ENCODE data around the gene MEDAG. TPM values are rescaled to one million over a fixed set of nuclear protein-coding genes. Genes with fewer than 3 reads are reported as not detected.

Gene MEDAG
- total RNA-seq, 1 donor from 2014 or later = not detected

DNA sequence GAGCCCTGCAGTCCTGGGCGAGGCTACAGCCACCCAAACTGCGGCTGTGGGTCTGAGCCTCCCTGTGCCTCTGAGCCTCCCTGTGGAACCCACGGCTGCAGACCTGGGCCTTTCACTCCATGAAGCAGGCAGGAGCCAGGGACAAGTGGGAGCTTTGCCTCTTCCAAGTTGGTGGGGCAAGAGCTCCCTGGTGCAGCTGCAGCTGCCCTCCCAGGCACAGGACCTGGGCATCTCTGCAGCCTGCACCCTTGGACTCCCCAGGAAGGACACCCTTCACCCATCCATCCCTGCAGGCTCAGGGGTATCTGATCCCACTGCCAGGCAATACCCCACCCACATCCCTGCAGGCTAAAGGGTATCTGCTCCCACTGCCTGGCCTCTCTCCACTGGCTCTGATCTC, 28.7 kb downstream of the MEDAG start:
- H3K4me2 ChIP-seq = no peak overlapping the region
- Mint-ChIP-seq H3K4me3 (no peak overlapping the region), H3K9me3 (peaks cover 9% of the 10 kb centered on the region), H3K4me1 (peaks cover 19% of the 10 kb centered on the region), H3K27ac (no peak overlapping the region), H3K36me3 (no peaks in the 10 kb centered on the region), H3K27me3 (ENCODE audit: insufficient read depth, low read depth) (peaks cover 5% of the 10 kb centered on the region)
- no peaks in the 10 kb centered on the region for H3K79me2 ChIP-seq (ENCODE audit: low read depth)
- H3K4me3 ChIP-seq = no peak overlapping the region
- H3K36me3 ChIP-seq = no peaks in the 10 kb centered on the region
- peak overlapping the region; percentile 40 for H2AFZ ChIP-seq (replicated peaks)
- no peak overlapping the region for H3K27ac ChIP-seq
- H3F3A ChIP-seq (ENCODE audit: low read depth) = no peaks in the 10 kb centered on the region
- peaks cover 36% of the 10 kb centered on the region for H3K27me3 ChIP-seq
- DNase-seq (ENCODE audit: low spot score) = no peak
- no peaks in the 10 kb centered on the region for H3K9me3 ChIP-seq (ENCODE audit: low read depth)
- H3K9ac ChIP-seq = no peak overlapping the region
- peaks cover 14% of the 10 kb centered on the region for H3K4me1 ChIP-seq
- H4K20me1 ChIP-seq (ENCODE audit: low read depth) = no peaks in the 10 kb centered on the region
- TF ChIP-seq EZH2 (IDR thresholded peaks at IDR 0.05) = no peak
- TF ChIP-seq, protein P1, sequence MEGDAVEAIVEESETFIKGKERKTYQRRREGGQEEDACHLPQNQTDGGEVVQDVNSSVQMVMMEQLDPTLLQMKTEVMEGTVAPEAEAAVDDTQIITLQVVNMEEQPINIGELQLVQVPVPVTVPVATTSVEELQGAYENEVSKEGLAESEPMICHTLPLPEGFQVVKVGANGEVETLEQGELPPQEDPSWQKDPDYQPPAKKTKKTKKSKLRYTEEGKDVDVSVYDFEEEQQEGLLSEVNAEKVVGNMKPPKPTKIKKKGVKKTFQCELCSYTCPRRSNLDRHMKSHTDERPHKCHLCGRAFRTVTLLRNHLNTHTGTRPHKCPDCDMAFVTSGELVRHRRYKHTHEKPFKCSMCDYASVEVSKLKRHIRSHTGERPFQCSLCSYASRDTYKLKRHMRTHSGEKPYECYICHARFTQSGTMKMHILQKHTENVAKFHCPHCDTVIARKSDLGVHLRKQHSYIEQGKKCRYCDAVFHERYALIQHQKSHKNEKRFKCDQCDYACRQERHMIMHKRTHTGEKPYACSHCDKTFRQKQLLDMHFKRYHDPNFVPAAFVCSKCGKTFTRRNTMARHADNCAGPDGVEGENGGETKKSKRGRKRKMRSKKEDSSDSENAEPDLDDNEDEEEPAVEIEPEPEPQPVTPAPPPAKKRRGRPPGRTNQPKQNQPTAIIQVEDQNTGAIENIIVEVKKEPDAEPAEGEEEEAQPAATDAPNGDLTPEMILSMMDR (IDR thresholded peaks at IDR 0.05) = no peak
- no peak for TF ChIP-seq EZH2phosphoT487 (IDR thresholded peaks at IDR 0.05)

DNA sequence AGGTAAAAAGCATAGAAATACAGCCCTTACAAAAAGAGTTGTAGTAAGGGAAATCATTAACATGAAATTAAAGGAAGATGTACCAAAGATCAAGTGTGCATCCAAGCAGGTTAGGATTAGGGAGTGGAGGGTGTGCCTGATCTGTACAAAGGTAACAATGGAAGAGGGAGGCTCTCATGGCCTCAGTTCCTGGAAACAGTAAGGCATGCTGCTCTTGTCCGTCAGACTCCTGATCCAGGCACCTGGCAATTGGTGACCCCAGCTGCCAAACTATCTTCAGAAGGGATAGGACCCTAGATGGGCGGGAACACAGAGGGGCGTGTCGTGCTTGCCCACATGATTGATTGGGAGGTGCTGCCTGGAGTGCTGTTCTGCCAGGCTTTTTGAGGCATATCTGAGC, 30.9 kb downstream of the MEDAG start:
- H3K27ac Mint-ChIP-seq = no peak overlapping the region
- Histone ChIP-seq H3K9me3 (ENCODE audit: low read depth) (no peaks in the 10 kb centered on the region), H3K36me3 (no peaks in the 10 kb centered on the region), H3K27me3 (peaks cover 23% of the 10 kb centered on the region), H4K20me1 (ENCODE audit: low read depth) (no peaks in the 10 kb centered on the region), H3K4me3 (no peak overlapping the region), H3K4me2 (no peak overlapping the region), H3K9ac (no peak overlapping the region), H3K27ac (no peak overlapping the region), H2AFZ (replicated peaks) (no peak overlapping the region), H3F3A (ENCODE audit: low read depth) (no peaks in the 10 kb centered on the region), H3K4me1 (peaks cover 11% of the 10 kb centered on the region), H3K79me2 (ENCODE audit: low read depth) (no peaks in the 10 kb centered on the region)
- peaks cover 9% of the 10 kb centered on the region for H3K9me3 Mint-ChIP-seq
- peaks cover 14% of the 10 kb centered on the region for H3K4me1 Mint-ChIP-seq
- peaks cover 5% of the 10 kb centered on the region for H3K27me3 Mint-ChIP-seq (ENCODE audit: insufficient read depth, low read depth)
- TF ChIP-seq EZH2phosphoT487 (IDR thresholded peaks at IDR 0.05) (no peak), EZH2 (IDR thresholded peaks at IDR 0.05) (no peak)
- TF ChIP-seq, protein P1 (IDR thresholded peaks at IDR 0.05) = no peak
- no peaks in the 10 kb centered on the region for H3K36me3 Mint-ChIP-seq
- no peak for DNase-seq (ENCODE audit: low spot score)
- H3K4me3 Mint-ChIP-seq = no peak overlapping the region

DNA sequence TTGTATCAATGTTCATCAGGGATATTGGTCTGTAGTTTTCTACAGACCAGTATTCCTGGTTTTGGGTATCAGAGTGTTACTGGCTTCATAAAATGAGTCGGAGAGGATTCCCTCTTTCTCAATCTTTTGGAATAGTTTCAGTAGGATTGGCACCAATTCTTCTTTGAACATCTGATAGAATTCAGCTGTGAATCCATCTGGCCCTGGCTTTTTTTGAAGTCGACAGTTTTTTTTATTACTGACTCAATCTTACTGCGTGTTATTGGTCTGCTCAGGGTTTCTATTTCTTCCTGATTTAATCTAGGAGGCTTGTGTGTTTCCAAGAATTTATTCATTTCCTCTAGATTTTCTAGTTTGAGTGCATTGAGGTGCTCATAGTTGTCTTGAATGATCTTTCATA, 37.8 kb downstream of the MEDAG start:
- H3K4me2 ChIP-seq = no peak overlapping the region
- no peak overlapping the region for H3K4me3 ChIP-seq
- H3K4me3 Mint-ChIP-seq = no peak overlapping the region
- H4K20me1 ChIP-seq (ENCODE audit: low read depth) = no peaks in the 10 kb centered on the region
- H3K9ac ChIP-seq = no peak overlapping the region
- no peaks in the 10 kb centered on the region for H3K4me1 Mint-ChIP-seq
- TF ChIP-seq EZH2phosphoT487 (IDR thresholded peaks at IDR 0.05) = no peak
- TF ChIP-seq EZH2 (IDR thresholded peaks at IDR 0.05) = no peak
- TF ChIP-seq, protein P1 (IDR thresholded peaks at IDR 0.05) = no peak
- no peak overlapping the region for H3K27ac Mint-ChIP-seq
- no peaks in the 10 kb centered on the region for H3K36me3 ChIP-seq
- no peaks in the 10 kb centered on the region for H3K4me1 ChIP-seq
- no peak overlapping the region for H3K27ac ChIP-seq
- H2AFZ ChIP-seq (replicated peaks) = no peak overlapping the region
- DNase-seq (ENCODE audit: low spot score) = no peak
- H3K27me3 Mint-ChIP-seq (ENCODE audit: insufficient read depth, low read depth) = peaks cover 3% of the 10 kb centered on the region
- H3K36me3 Mint-ChIP-seq = no peaks in the 10 kb centered on the region
- H3K27me3 ChIP-seq = no peaks in the 10 kb centered on the region
- no peaks in the 10 kb centered on the region for H3K9me3 ChIP-seq (ENCODE audit: low read depth)
- no peaks in the 10 kb centered on the region for H3K79me2 ChIP-seq (ENCODE audit: low read depth)
- peaks cover 20% of the 10 kb centered on the region for H3K9me3 Mint-ChIP-seq
- no peaks in the 10 kb centered on the region for H3F3A ChIP-seq (ENCODE audit: low read depth)
